ENCODE measurements around the gene HACD3. TPM values are rescaled to one million over a fixed set of nuclear protein-coding genes. Genes with fewer than 3 reads are reported as not detected.
"Not testable (repeated sequence)": the region's sequence is repeated elsewhere in the genome, so short reads cannot be mapped to it uniquely, and the experiment has no call there.

HACD3 gene
- total RNA-seq, 2 donors from 2014 or later = 20.0 to 31.0 TPM

GRCh38 chr15:65550681-65551098 lies 20.4 kb downstream of the HACD3 start:
- no peak for ATAC-seq (ENCODE audit: insufficient number of reproducible peaks, low FRiP score, low read depth)
- no peaks in the 10 kb centered on the region for H3K9me3 ChIP-seq

GRCh38 chr15:65551183-65551582 lies 20.9 kb downstream of the HACD3 start:
- Histone ChIP-seq H3K27me3 (replicated peaks; ENCODE audit: insufficient read depth) (no peaks in the 10 kb centered on the region), H3K9me3 (no peaks in the 10 kb centered on the region), H3K27ac (no peak overlapping the region), H3K4me3 (no peak overlapping the region), H3K4me1 (ENCODE audit: control insufficient read depth in 1 of 2, low read depth in 2 of 2) (peaks cover 0 to 13% of the 10 kb centered on the region in 2 donors), H3K36me3 (peaks cover 8% of the 10 kb centered on the region)
- DNase-seq (ENCODE audit: low spot score) (no peak), ATAC-seq (ENCODE audit: insufficient number of reproducible peaks, low FRiP score, low read depth) (no peak)
- TF ChIP-seq CTCF (IDR thresholded peaks at IDR 0.05) = no peak

More at GRCh38 chr15:65550681-65551098, 20.4 kb downstream of the HACD3 start:
- no peak for DNase-seq (ENCODE audit: low spot score)
- Histone ChIP-seq H3K27me3 (replicated peaks; ENCODE audit: insufficient read depth) (no peaks in the 10 kb centered on the region), H3K36me3 (peaks cover 5% of the 10 kb centered on the region), H3K4me1 (ENCODE audit: control insufficient read depth in 1 of 2, low read depth in 2 of 2) (peaks cover 0 to 13% of the 10 kb centered on the region in 2 donors), H3K27ac (no peak overlapping the region), H3K4me3 (no peak overlapping the region)
- no peak for TF ChIP-seq CTCF (IDR thresholded peaks at IDR 0.05)

GRCh38 chr15:65552851-65553250 lies 22.6 kb downstream of the HACD3 start:
- not testable (repeated sequence) for H3K4me3 ChIP-seq; H3K9me3 ChIP-seq; H3K27me3 ChIP-seq (replicated peaks; ENCODE audit: insufficient read depth); H3K27ac ChIP-seq; ATAC-seq (ENCODE audit: insufficient number of reproducible peaks, low FRiP score, low read depth); H3K4me1 ChIP-seq (ENCODE audit: control insufficient read depth in 1 of 2, low read depth in 2 of 2); DNase-seq (ENCODE audit: low spot score)
- H3K36me3 ChIP-seq = peaks cover 13% of the 10 kb centered on the region

- Histone ChIP-seq H3K9me3 (no peaks in the 10 kb centered on the region), H3K36me3 (peaks cover 13% of the 10 kb centered on the region), H3K27ac (no peak overlapping the region), H3K4me1 (ENCODE audit: control insufficient read depth in 1 of 2, low read depth in 2 of 2) (no peaks in the 10 kb centered on the region), H3K27me3 (replicated peaks; ENCODE audit: insufficient read depth) (no peaks in the 10 kb centered on the region), H3K4me3 (no peak overlapping the region)
- ATAC-seq (ENCODE audit: insufficient number of reproducible peaks, low FRiP score, low read depth) (no peak), DNase-seq (ENCODE audit: low spot score) (no peak)
- no peak for TF ChIP-seq CTCF (IDR thresholded peaks at IDR 0.05)
Measured at GRCh38 chr15:65553691-65554090, 23.4 kb downstream of the HACD3 start.

GRCh38 chr15:65556622-65557021 lies 26.4 kb downstream of the HACD3 start:
- ATAC-seq (ENCODE audit: insufficient number of reproducible peaks, low FRiP score, low read depth) = no peak
- H3K9me3 ChIP-seq = no peaks in the 10 kb centered on the region
- peaks cover 17% of the 10 kb centered on the region for H3K36me3 ChIP-seq

More at GRCh38 chr15:65556622-65557021, 26.4 kb downstream of the HACD3 start:
- no peak overlapping the region for H3K4me3 ChIP-seq
- TF ChIP-seq CTCF (IDR thresholded peaks at IDR 0.05) = no peak
- no peak for DNase-seq (ENCODE audit: low spot score)
- H3K27me3 ChIP-seq (replicated peaks; ENCODE audit: insufficient read depth) = no peaks in the 10 kb centered on the region
- no peaks in the 10 kb centered on the region for H3K4me1 ChIP-seq (ENCODE audit: control insufficient read depth in 1 of 2, low read depth in 2 of 2)
- H3K27ac ChIP-seq = no peak overlapping the region

All from thoracic aorta (tissue), 2 donors.